Measurements from ENCODE around the gene HDAC7. TPM values are rescaled to one million over a fixed set of nuclear protein-coding genes. Genes with fewer than 3 reads are reported as not detected.

HDAC7 gene
- total and polyA plus RNA-seq, 2 of the 13 experiments (the other 11 are each of a cell fraction or from before 2014, with no cell fraction given) = 4.6 to 10.8 TPM

- TF ChIP-seq ARID5B (CRISPR knock-in tag; IDR thresholded peaks at IDR 0.05) (no peak; the same call in 1 of the 2 replicates), GATAD2A (CRISPR knock-in tag; IDR thresholded peaks at IDR 0.05) (peak; percentile 32; the same call in 1 of the 2 replicates), TFAP4 (IDR thresholded peaks at IDR 0.05; ENCODE audit: borderline replicate concordance, low read depth) (no peak), ZMYM4 (CRISPR knock-in tag; IDR thresholded peaks at IDR 0.05) (0 out of 2 replicates have a peak, but pooled peaks have one; percentile 34), ZNF230 (CRISPR knock-in tag; IDR thresholded peaks at IDR 0.05) (no peak), ZNF570 (CRISPR knock-in tag; IDR thresholded peaks at IDR 0.05; ENCODE audit: borderline replicate concordance) (no peak), ZNF841 (CRISPR knock-in tag; IDR thresholded peaks at IDR 0.05; ENCODE audit: borderline replicate concordance) (no peak), MATR3 (CRISPR knock-in tag; IDR thresholded peaks at IDR 0.05) (no peak), SOX5 (CRISPR knock-in tag; IDR thresholded peaks at IDR 0.05; ENCODE audit: borderline replicate concordance) (peak; percentile 23; the same call in 1 of the 2 replicates), RFX3 (CRISPR knock-in tag; IDR thresholded peaks at IDR 0.05) (no peak), PBX2 (CRISPR knock-in tag; IDR thresholded peaks at IDR 0.05) (no peak), XBP1 (CRISPR knock-in tag; IDR thresholded peaks at IDR 0.05) (no peak), PAX8 (CRISPR knock-in tag; IDR thresholded peaks at IDR 0.05; ENCODE audit: borderline replicate concordance) (no peak), KDM2A (CRISPR knock-in tag; IDR thresholded peaks at IDR 0.05; ENCODE audit: borderline replicate concordance, low read depth) (peak; percentile 77; the same call in 1 of the 2 replicates), KDM1A (CRISPR knock-in tag; IDR thresholded peaks at IDR 0.05) (no peak), ZNF335 (CRISPR knock-in tag; IDR thresholded peaks at IDR 0.05) (no peak)
- TF ChIP-seq, protein P1, sequence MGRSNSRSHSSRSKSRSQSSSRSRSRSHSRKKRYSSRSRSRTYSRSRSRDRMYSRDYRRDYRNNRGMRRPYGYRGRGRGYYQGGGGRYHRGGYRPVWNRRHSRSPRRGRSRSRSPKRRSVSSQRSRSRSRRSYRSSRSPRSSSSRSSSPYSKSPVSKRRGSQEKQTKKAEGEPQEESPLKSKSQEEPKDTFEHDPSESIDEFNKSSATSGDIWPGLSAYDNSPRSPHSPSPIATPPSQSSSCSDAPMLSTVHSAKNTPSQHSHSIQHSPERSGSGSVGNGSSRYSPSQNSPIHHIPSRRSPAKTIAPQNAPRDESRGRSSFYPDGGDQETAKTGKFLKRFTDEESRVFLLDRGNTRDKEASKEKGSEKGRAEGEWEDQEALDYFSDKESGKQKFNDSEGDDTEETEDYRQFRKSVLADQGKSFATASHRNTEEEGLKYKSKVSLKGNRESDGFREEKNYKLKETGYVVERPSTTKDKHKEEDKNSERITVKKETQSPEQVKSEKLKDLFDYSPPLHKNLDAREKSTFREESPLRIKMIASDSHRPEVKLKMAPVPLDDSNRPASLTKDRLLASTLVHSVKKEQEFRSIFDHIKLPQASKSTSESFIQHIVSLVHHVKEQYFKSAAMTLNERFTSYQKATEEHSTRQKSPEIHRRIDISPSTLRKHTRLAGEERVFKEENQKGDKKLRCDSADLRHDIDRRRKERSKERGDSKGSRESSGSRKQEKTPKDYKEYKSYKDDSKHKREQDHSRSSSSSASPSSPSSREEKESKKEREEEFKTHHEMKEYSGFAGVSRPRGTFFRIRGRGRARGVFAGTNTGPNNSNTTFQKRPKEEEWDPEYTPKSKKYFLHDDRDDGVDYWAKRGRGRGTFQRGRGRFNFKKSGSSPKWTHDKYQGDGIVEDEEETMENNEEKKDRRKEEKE (IDR thresholded peaks at IDR 0.05) = no peak
- TF ChIP-seq, protein P2, sequence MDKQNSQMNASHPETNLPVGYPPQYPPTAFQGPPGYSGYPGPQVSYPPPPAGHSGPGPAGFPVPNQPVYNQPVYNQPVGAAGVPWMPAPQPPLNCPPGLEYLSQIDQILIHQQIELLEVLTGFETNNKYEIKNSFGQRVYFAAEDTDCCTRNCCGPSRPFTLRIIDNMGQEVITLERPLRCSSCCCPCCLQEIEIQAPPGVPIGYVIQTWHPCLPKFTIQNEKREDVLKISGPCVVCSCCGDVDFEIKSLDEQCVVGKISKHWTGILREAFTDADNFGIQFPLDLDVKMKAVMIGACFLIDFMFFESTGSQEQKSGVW (CRISPR knock-in tag; IDR thresholded peaks at IDR 0.05; ENCODE audit: borderline replicate concordance) = no peak
Observed at GRCh38 chr12:47819896-47820630, at the start of gene HDAC7 (continued).

All from HepG2 (cell line).